ENCODE measurements around the gene ANKDD1B. TPM values are rescaled to one million over a fixed set of nuclear protein-coding genes. Genes with fewer than 3 reads are reported as not detected.
"Not testable (repeated sequence)": the region's sequence is repeated elsewhere in the genome, so short reads cannot be mapped to it uniquely, and the experiment has no call there.

ANKDD1B gene
- total RNA-seq, 1 experiment from 2014 or later, result 0.84 TPM

DNA sequence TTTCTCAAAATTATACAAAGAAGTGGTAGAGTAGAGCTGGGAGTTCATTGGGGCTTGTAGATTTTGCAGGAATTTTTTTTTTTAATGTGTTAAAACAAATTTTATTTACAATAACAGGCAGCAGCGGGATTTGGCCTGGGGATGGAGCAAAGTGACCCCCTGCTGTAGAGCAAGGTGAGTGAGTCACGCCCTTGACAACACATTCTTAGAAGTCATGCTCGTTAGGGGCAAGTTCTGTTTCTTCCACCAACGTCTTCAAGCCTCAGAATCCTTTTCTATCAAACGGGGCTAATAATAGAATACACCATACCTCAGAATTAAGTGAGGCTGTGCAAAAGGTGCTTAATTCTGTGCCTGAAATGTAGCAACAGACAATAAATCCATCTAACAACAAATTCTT, 1.1 kb upstream of the ANKDD1B start (continued):
- no peak for TF ChIP-seq REST (IDR thresholded peaks at IDR 0.05; ENCODE audit: low read depth)

DNA sequence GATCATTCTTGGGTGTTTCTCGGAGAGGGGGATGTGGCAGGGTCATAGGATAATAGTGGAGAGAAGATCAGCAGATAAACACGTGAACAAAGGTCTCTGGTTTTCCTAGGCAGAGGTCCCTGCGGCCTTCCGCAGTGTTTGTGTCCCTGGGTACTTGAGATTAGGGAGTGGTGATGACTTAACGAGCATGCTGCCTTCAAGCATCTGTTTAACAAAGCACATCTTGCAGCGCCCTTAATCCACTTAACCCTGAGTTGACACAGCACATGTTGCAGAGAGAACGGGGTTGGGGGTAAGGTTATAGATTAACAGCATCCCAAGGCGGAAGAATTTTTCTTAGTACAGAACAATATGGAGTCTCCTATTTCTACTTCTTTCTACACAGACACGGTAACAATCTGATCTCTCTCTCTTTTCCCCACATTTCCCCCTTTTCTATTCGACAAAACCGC, 368 bp upstream of the ANKDD1B start:
- H3K4me1 ChIP-seq (ENCODE audit: control insufficient read depth in 1 of 2, insufficient read depth in 2 of 2, low read length in 2 of 2); H3K9ac ChIP-seq (ENCODE audit: low read length); RAD21 ChIA-PET (ENCODE audit: low non-redundant PET in 1 of 2, low total read pairs in 2 of 2, uncharacterized antibody in 2 of 2, unreplicated experiment in 2 of 2); H3K4me3 ChIP-seq (replicated peaks in 1 of 2; ENCODE audit: low read depth in 1 of 2, low read length in 2 of 2); H3K36me3 ChIP-seq (ENCODE audit: control insufficient read depth in 1 of 2, insufficient read depth in 2 of 2, low read length in 2 of 2); H3K27me3 ChIP-seq (ENCODE audit: insufficient read depth, low read length); H4K20me1 ChIP-seq (ENCODE audit: insufficient read depth); H3K4me2 ChIP-seq (ENCODE audit: low read length); BruUV-seq (replicated peaks); intact Hi-C loops (cut with micrococcal nuclease); H3K9me2 ChIP-seq (ENCODE audit: insufficient read depth); CTCF ChIA-PET; POLR2A ChIA-PET; DNase-seq (ENCODE audit: low read depth, low spot score); H3K9me3 ChIP-seq (ENCODE audit: control insufficient read depth in 1 of 2, insufficient read depth in 1 of 2, low read depth in 1 of 2, low read length in 2 of 2); H2AFZ ChIP-seq (ENCODE audit: low read depth, low read length, poor library complexity, severe bottlenecking); H3K79me2 ChIP-seq (ENCODE audit: insufficient read depth, low read length); ATAC-seq; H3K27ac ChIP-seq (ENCODE audit: low read depth, low read length): not testable (repeated sequence)

DNA sequence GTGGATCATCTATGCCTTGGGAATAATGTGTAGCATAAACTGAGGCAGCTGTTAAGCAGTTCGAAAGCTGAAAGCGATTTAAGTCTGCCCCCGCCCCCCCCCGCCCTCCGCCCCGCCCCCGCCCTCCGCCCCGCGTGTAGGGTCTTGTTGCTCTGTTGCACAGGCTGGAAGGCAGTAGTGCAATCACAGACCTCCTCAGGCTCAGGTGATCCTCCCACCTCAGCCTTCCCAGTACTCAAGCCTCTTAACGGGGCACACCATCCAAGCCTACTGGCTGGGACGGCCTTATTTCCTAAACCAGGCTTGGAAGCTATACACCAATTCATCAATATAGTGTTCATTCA, 945 bp downstream of the ANKDD1B start:
- H3K27me3 ChIP-seq (ENCODE audit: insufficient read depth, low read length), result no peaks in the 10 kb centered on the region
- no peaks in the 10 kb centered on the region for H4K20me1 ChIP-seq (ENCODE audit: insufficient read depth)
- no peaks in the 10 kb centered on the region for H3K79me2 ChIP-seq (ENCODE audit: insufficient read depth, low read length)
- no peaks in the 10 kb centered on the region for H3K36me3 ChIP-seq (ENCODE audit: control insufficient read depth in 1 of 2, insufficient read depth in 2 of 2, low read length in 2 of 2)
- no peak overlapping the region for H3K27ac ChIP-seq (ENCODE audit: low read depth, low read length)
- no peak overlapping the region for H3K9ac ChIP-seq (ENCODE audit: low read length)
- H3K4me1 ChIP-seq (ENCODE audit: control insufficient read depth in 1 of 2, insufficient read depth in 2 of 2, low read length in 2 of 2), result no peaks in the 10 kb centered on the region
- RAD21 ChIA-PET (ENCODE audit: low non-redundant PET in 1 of 2, low total read pairs in 2 of 2, uncharacterized antibody in 2 of 2, unreplicated experiment in 2 of 2), result no interaction called here
- H2AFZ ChIP-seq (ENCODE audit: low read depth, low read length, poor library complexity, severe bottlenecking), result no peak overlapping the region
- no peak overlapping the region for H3K4me2 ChIP-seq (ENCODE audit: low read length)
- DNase-seq (ENCODE audit: low read depth, low spot score), result no peak
- no peak overlapping the region for H3K4me3 ChIP-seq (replicated peaks in 1 of 2; ENCODE audit: low read depth in 1 of 2, low read length in 2 of 2)
- ATAC-seq, result no peak
- POLR2A ChIA-PET, result no interaction called here
- CTCF ChIA-PET, result no interaction called here
- no TSS peak for BruUV-seq (replicated peaks)
- H3K9me3 ChIP-seq (ENCODE audit: control insufficient read depth in 1 of 2, insufficient read depth in 1 of 2, low read depth in 1 of 2, low read length in 2 of 2), result no peaks in the 10 kb centered on the region
- intact Hi-C loops (cut with micrococcal nuclease), result no loop called here
- no peaks in the 10 kb centered on the region for H3K9me2 ChIP-seq (ENCODE audit: insufficient read depth)
- TF ChIP-seq, protein P1, sequence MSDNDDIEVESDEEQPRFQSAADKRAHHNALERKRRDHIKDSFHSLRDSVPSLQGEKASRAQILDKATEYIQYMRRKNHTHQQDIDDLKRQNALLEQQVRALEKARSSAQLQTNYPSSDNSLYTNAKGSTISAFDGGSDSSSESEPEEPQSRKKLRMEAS (IDR thresholded peaks at IDR 0.05), result no peak
- TF ChIP-seq CEBPB (IDR thresholded peaks at IDR 0.05; ENCODE audit: low read depth) (no peak), ELF1 (IDR thresholded peaks at IDR 0.05; ENCODE audit: borderline replicate concordance, low read depth) (no peak), SRF (IDR thresholded peaks at IDR 0.05; ENCODE audit: low read depth) (no peak), SIN3A (IDR thresholded peaks at IDR 0.05; ENCODE audit: low read depth) (no peak), JUND (IDR thresholded peaks at IDR 0.05) (no peak), EGR1 (IDR thresholded peaks at IDR 0.05; ENCODE audit: low read depth) (no peak), RAD21 (IDR thresholded peaks at IDR 0.05; ENCODE audit: low read depth) (no peak), ZFX (IDR thresholded peaks at IDR 0.05) (no peak), EZH2 (IDR thresholded peaks at IDR 0.05) (no peak), ATF3 (IDR thresholded peaks at IDR 0.05) (no peak), YY1 (IDR thresholded peaks at IDR 0.05; ENCODE audit: extremely low read depth, insufficient replicate concordance, low read depth, low read length) (no peak), TCF7L2 (IDR thresholded peaks at IDR 0.05; ENCODE audit: borderline replicate concordance, extremely low read depth, insufficient read depth, insufficient read length) (no peak)
- TF ChIP-seq, protein P2, sequence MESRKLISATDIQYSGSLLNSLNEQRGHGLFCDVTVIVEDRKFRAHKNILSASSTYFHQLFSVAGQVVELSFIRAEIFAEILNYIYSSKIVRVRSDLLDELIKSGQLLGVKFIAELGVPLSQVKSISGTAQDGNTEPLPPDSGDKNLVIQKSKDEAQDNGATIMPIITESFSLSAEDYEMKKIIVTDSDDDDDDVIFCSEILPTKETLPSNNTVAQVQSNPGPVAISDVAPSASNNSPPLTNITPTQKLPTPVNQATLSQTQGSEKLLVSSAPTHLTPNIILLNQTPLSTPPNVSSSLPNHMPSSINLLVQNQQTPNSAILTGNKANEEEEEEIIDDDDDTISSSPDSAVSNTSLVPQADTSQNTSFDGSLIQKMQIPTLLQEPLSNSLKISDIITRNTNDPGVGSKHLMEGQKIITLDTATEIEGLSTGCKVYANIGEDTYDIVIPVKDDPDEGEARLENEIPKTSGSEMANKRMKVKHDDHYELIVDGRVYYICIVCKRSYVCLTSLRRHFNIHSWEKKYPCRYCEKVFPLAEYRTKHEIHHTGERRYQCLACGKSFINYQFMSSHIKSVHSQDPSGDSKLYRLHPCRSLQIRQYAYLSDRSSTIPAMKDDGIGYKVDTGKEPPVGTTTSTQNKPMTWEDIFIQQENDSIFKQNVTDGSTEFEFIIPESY (IDR thresholded peaks at IDR 0.05; ENCODE audit: extremely low read depth, insufficient replicate concordance, low read length), result no peak

Measured in HCT116 (cell line).